Stimulated activated CD8-positive, alpha-beta memory T cell treated with anti-CD3 and anti-CD28 coated beads, Interleukin-15, amount 100 ng/mL, for 1 hour (primary cell): ENCODE data around the gene NCEH1.

Experiments used
- DNase-seq: peaks from one replicate; pipeline ENCODE4 v3.0.0-alpha.2; 2020; ENCODE audit warnings: low read depth

NCEH1 gene

GRCh38 chr3:172643506-172644179 lies 67.2 kb downstream of the NCEH1 start:
- no peak for DNase-seq

GRCh38 chr3:172641291-172641690 lies 69.6 kb downstream of the NCEH1 start:
- no peak for DNase-seq

- no peak for DNase-seq
Observed at GRCh38 chr3:172640751-172641150, 70.1 kb downstream of the NCEH1 start.

- DNase-seq: no peak
Observed at GRCh38 chr3:172635588-172635987, 75.3 kb downstream of the NCEH1 start.

- no peak for DNase-seq
Observed at GRCh38 chr3:172634948-172635347, 75.9 kb downstream of the NCEH1 start.

GRCh38 chr3:172630316-172630715 lies 80.6 kb downstream of the NCEH1 start:
- no peak for DNase-seq

GRCh38 chr3:172629470-172629869 lies 81.4 kb downstream of the NCEH1 start:
- DNase-seq: no peak

GRCh38 chr3:172627057-172627809 lies 83.6 kb downstream of the NCEH1 start:
- no peak for DNase-seq

- no peak for DNase-seq
Observed at GRCh38 chr3:172626021-172626640, 84.7 kb downstream of the NCEH1 start.

GRCh38 chr3:172625404-172625803 lies 85.5 kb downstream of the NCEH1 start:
- DNase-seq: no peak

GRCh38 chr3:172624999-172625398 lies 85.9 kb downstream of the NCEH1 start:
- DNase-seq: no peak

GRCh38 chr3:172622916-172623700 lies 87.8 kb downstream of the NCEH1 start:
- peak; percentile 5 for DNase-seq

GRCh38 chr3:172622156-172622555 lies 88.7 kb downstream of the NCEH1 start:
- DNase-seq: no peak

GRCh38 chr3:172617976-172618375 lies 92.9 kb downstream of the NCEH1 start:
- DNase-seq: no peak

GRCh38 chr3:172617013-172617706 lies 93.7 kb downstream of the NCEH1 start:
- DNase-seq: no peak

GRCh38 chr3:172616031-172616461 lies 94.8 kb downstream of the NCEH1 start:
- no peak for DNase-seq

GRCh38 chr3:172615296-172615695 lies 95.6 kb downstream of the NCEH1 start:
- no peak for DNase-seq

GRCh38 chr3:172614340-172615274 lies 96.3 kb downstream of the NCEH1 start:
- DNase-seq: no peak

- DNase-seq: no peak
Observed at GRCh38 chr3:172613845-172614244, 97.0 kb downstream of the NCEH1 start.

- no peak for DNase-seq
Observed at GRCh38 chr3:172612871-172613678, 97.8 kb downstream of the NCEH1 start.
